Iris pigment epithelial cell (primary cell): ENCODE data around the gene AGXT.
"Not testable (repeated sequence)": the region's sequence is repeated elsewhere in the genome, so short reads cannot be mapped to it uniquely, and the experiment has no call there.

Source experiments
- DNase-seq: peaks from one replicate; pipeline ENCODE4 v3.0.0-alpha.2; 2011; ENCODE audit warnings: low read depth

Gene AGXT

GRCh38 chr2:240840435-240841060 lies 28.1 kb upstream of the AGXT start:
- DNase-seq = peak; percentile 62

DNA sequence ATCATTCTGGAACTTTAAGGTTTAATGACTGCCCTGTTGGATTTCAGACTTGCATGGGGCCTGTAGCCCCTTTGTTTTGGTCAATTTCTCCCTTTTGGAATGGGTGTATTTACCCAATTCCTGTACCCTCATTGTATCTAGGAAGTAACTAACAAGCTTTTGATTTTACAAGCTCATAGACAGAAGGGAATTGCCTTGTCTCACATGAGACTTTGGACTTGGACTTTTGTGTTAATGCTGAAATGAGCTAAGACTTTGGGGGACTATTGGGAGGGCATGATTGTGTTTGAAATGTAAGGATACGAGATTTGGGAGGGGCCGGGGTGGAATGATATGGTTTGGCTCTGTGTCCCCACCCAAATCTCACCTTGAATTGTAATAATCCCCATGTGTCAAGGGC lies 22.3 kb upstream of the AGXT start:
- DNase-seq = not testable (repeated sequence)

DNA sequence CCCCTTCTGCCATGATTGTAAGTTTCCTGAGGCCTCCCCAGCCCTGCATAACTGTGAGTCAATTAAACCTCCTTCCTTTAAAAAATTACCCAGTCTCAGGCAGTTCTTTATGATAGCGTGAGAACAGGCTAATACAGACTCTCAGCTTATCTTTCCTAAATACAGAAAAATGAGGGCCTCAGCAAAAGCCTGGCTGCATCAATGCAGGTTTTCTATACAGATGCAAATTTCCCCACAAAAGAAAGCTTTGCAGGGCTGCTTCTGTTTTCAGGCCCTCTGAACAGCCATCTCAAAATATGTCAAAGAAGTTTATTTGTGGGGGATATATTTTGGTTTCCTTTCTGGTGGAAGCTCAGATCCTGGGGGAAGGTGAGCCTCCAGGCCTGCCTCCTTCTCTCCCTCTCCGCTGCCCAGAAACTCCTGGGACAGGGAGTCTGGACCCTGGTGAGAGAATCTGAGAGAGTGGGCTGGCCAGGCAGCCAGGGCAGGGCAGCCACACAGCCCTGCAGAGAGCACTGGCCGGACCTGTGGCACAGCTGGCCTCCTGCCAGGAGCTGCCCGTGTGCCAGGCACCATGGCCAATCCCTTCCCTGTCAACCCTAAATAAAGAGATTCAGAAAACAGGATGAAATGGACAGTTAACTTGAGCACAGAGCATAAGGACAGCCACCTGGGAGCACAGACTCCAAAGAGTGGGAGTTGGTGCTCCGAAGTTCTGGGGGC lies 21.6 kb upstream of the AGXT start:
- DNase-seq = no peak

DNA sequence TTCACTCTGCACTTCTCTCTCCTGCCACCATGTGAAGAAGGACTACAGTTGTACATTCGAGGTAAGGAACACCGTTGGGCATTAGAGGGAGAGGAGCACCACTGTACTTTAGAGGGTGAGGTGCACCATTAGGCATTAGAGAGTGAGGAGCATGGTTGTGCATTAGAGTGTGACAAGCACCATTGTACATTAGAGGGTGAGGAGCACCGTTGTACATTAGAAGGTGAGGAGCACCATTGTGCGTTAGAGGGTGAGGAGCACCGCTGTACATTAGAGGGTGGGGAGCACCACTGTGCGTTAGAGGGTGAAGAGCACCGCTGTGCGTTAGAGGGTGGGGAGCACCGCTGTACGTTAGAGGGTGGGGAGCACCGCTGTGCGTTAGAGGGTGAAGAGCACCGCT lies 20.8 kb upstream of the AGXT start:
- no peak for DNase-seq

GRCh38 chr2:240848900-240849680 lies 19.5 kb upstream of the AGXT start:
- DNase-seq = no peak

DNA sequence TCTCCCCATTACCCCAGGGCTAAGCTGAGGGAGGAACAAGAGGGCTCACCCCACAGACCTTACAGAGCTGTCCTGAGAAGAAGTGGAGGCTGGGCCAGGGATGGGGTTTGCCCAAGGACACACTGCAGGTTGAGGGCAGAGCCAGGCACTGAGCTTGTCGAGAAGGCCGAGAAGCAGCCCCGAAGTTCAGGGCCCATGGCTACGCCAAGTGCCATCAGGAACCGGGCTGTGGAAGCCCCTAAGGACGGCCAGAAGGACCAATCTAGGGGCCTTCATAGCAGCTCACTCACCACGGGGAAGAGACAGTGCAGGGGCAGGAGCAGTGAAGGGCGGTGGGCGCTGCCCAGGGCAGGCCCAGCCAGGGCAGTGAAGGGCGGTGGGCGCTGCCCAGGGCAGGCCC lies 18.6 kb upstream of the AGXT start:
- DNase-seq = no peak

DNA sequence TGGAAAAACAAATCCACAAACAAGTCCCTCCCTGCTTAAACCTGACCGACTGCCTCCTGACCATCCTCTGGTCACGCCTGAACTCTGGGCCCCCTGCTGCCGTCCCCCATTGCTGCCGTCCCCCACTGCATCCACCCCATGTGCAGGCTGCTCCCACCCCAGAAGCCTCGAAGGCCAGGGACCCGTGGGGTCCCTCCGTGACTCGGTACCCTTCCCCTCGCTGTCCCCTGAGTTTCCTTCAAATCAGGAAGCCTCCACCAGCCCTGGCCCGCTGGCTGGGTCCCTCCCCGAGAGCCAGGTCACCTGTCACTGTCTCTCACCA lies 17.9 kb upstream of the AGXT start:
- no peak for DNase-seq

- peak; percentile 66 for DNase-seq
Measured at GRCh38 chr2:240851078-240851991, 17.3 kb upstream of the AGXT start.

GRCh38 chr2:240852671-240853314 lies 15.8 kb upstream of the AGXT start:
- no peak for DNase-seq

- DNase-seq = no peak
Measured at GRCh38 chr2:240855670-240856069, 13.0 kb upstream of the AGXT start.

DNA sequence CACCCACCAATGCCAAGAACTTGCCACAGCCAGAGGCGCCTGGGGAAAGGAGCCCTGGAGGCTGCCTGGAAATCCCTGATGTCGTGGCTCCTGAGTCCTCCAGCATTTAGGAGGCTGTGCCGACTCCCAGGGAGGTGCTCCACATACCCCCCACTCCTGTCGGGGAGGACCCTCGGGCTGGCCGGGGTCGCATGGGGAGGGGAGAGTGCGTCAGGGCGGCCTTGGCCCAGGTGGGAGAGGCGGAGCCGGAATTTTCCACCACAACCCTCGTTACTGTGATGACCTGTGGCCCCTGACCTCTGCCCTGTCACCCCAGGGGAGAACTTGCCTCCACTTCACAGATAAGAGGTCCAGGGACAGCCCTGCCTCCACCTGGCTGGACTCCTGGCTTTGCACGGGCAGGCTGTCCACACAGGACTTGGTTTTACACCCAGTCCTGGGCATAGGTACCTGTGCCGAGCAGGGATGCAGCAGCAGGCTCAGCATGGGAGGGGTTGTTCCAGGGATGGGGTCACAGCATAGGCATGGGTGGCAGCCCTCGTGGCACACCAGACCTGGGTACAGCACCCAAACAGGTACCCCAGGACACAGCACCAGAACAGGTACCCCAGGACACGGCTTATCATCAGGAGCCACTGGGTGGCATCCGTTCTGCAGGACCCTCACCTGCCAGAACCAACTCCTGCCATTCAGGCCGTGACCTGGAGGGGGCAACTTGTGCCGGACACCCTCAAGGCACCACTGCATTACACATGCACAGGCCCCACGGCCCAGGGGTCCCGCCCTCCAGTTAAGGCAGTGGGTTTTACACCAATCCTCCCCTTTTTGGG lies 12.3 kb upstream of the AGXT start:
- no peak for DNase-seq

- DNase-seq = no peak
Measured at GRCh38 chr2:240857039-240858008, 11.3 kb upstream of the AGXT start.

- no peak for DNase-seq
Measured at GRCh38 chr2:240858321-240858720, 10.3 kb upstream of the AGXT start.

GRCh38 chr2:240858871-240859270 lies 9.8 kb upstream of the AGXT start:
- DNase-seq = no peak

GRCh38 chr2:240861547-240861946 lies 7.1 kb upstream of the AGXT start:
- no peak for DNase-seq

GRCh38 chr2:240864475-240864874 lies 4.1 kb upstream of the AGXT start:
- no peak for DNase-seq

DNA sequence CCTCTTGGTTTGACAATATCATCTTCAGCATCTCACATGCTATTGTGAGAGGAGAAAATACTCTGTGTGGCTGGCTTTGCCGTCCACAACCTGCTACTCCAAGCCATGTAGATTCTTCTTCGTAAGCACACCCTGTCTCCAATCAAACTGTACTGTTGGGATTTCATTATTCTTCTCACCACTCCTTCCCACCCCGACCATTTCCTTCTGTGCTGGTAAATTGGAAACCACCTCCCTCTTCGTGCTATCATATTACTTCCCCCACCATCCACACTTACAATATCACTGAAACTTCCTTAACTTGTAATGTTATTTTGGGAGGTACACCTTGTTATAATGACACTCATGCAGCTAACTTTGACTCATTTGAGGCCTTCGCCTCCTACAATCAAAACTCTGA lies 3.2 kb upstream of the AGXT start:
- DNase-seq = no peak

DNA sequence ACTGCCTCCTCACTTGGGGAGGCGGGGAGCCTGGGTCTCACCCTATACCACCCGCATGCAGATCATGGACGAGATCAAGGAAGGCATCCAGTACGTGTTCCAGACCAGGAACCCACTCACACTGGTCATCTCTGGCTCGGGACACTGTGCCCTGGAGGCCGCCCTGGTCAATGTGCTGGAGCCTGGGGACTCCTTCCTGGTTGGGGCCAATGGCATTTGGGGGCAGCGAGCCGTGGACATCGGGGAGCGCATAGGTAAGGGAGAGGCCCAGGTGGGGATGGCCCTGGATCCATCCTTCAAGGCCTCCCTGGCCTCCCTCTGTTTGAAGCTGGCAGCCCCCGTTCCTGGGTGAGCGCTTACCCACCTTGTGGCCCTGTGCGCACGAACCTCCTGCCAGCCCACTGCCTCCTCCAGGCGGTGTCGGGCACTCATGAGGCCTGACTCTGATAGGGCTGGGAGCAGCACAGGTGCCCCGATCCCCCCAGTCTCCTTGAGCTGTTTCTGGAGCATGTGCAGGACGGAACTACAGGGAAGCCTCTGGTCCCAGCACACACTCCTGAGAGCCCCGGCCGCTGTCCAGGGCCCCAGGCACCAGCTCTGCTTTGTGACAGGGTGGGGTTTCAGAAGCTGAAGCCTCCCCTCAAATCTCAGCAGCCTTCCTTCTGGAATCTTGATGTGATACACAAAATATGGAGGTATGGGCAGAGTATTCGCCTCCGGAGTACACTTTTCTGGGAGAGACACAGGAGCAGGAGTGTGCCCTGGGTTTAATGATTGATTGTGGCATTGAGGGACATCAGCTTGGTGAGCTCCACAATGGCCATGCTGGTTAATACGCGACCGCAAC lies 708 bp downstream of the AGXT start:
- DNase-seq = no peak
